LNCaP clone FGC (cell line): ENCODE measurements around the gene SLC16A1.

ENCODE experiments used
- DNase-seq: peaks from one replicate; pipeline ENCODE4 v3.0.0-alpha.2; 2011; ENCODE audit warnings: low read depth
- H3K4me3 ChIP-seq: 2 replicates; pipeline ENCODE4 v1.5.1; 2011; ENCODE audit warnings: mild to moderate bottlenecking, low read depth, low read length, control low read depth
- TF ChIP-seq, protein P1 (sequence below): IDR thresholded peaks from 2 replicates; pipeline ENCODE4 v1.5.1; 2012; ENCODE audit warnings: mild to moderate bottlenecking; ENCODE audit not compliant: control insufficient read depth, insufficient read depth; ENCODE audit errors: extremely low read depth

SLC16A1 gene

DNA sequence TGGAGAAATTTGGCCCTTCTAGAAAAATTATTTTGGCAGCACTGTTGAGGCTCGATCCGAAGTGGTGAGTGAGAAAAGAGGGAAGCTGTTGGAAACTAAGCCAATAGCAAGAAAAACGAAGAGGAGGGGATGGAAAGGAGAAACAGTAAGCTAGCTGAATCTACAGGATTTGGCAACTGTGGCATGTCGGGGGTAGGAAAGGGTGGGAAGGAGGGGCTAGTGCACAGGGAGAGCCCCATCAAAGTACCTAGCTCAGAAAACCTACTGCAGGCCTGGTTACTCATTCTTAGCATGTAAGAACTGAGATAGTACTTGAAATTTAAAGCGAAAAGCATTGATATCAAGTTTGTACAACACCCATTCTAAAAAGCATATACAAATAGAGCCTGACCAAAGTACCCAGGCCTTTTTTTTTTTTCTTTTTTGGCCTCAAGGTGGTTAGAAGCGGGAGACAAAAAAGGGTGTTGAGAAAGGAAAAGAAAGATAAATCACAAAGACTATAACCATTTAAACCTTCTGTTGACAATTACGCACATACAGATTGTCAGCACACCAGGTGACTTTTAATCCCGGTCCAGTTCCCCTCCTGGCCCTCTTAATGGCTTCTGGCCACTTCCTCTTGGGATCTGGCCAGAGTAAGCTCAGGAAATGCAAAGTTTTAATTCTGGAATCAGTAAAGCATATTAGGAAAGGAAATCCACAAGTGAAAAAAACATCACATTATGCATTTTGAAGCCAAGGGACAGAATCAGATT, 50.4 kb downstream of the SLC16A1 start:
- TF ChIP-seq, protein P1, sequence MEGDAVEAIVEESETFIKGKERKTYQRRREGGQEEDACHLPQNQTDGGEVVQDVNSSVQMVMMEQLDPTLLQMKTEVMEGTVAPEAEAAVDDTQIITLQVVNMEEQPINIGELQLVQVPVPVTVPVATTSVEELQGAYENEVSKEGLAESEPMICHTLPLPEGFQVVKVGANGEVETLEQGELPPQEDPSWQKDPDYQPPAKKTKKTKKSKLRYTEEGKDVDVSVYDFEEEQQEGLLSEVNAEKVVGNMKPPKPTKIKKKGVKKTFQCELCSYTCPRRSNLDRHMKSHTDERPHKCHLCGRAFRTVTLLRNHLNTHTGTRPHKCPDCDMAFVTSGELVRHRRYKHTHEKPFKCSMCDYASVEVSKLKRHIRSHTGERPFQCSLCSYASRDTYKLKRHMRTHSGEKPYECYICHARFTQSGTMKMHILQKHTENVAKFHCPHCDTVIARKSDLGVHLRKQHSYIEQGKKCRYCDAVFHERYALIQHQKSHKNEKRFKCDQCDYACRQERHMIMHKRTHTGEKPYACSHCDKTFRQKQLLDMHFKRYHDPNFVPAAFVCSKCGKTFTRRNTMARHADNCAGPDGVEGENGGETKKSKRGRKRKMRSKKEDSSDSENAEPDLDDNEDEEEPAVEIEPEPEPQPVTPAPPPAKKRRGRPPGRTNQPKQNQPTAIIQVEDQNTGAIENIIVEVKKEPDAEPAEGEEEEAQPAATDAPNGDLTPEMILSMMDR: no peak
- DNase-seq: peak; percentile 59
- no peak overlapping the region for H3K4me3 ChIP-seq

DNA sequence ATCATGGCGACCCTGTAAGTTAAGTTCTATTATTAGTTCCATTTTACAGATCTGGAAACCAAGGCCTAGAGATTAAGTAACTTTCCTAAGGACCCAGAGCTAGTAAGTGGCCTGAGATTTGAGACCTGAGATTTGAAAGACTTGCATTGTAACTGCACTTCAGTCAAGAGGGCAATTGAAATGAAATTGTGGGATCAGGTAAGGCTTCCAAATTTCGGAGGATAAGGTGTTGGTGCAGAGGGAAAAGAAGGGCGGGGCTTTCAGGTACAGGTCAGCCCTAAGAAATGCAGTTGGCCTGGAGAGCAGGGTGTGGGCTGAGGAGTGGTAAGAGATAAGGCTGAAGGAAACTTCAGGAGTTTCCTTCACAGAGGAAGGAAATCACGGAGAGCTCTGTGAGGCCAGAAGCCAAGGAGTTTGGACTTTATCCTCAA, 51.1 kb downstream of the SLC16A1 start:
- H3K4me3 ChIP-seq: no peak overlapping the region
- no peak for DNase-seq
- TF ChIP-seq, protein P1: no peak

DNA sequence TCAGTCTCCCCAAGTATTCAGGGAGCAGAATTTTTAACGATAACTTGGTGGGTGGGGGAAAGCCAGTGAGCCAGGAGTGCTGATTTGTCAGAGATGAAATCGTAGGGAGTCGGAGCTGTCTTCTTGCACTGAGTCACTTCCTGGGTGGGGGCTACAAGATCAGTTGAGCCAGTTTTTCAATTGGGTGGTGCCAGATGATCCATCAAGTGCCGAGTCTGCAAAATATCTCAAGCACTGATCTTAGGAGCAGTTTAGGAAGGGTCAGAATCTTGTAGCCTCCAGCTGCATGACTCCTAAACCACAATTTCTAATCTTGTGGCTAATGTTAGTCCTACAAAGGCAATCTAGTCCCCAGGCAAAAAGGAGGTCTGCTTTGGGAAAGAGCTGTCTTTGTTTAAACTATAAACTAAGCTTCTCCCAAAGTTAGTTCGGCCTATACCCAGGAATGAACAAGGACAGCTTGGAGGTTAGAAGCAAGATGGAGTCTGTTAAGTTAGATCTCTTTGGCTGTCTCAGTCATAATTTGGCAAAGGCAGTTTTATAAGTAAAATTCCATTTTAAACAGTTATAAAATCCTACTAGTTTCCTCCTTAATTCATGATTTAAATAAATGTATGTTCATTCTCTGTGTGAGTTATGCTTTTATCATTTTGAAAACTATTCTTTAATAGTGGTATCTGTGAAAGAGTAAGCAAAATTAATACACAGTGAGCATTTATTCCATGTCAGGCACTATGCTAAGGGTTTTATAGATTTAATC, 51.7 kb downstream of the SLC16A1 start:
- no peak for DNase-seq
- TF ChIP-seq, protein P1: no peak
- no peak overlapping the region for H3K4me3 ChIP-seq

- no peak overlapping the region for H3K4me3 ChIP-seq
- no peak for DNase-seq
- TF ChIP-seq, protein P1: no peak
These were observed 53.8 kb downstream of the SLC16A1 start for GRCh38 chr1:112902221-112902620.

GRCh38 chr1:112901387-112901786, 54.6 kb downstream of the SLC16A1 start:
- TF ChIP-seq, protein P1: no peak
- no peak for DNase-seq
- no peak overlapping the region for H3K4me3 ChIP-seq

- no peak overlapping the region for H3K4me3 ChIP-seq
- DNase-seq: no peak
- TF ChIP-seq, protein P1: no peak
These were observed 59.2 kb downstream of the SLC16A1 start for GRCh38 chr1:112896783-112897182.
